HG03439 (cell line): Measurements from ENCODE around the gene NPC2.

Experiments used
- ATAC-seq: cut with Tn5 transposase; IDR thresholded peaks from one replicate; pipeline ENCODE4 v1.9.1; 2021; ENCODE audit warnings: mild to moderate bottlenecking, moderate library complexity; ENCODE audit not compliant: unreplicated experiment

The NPC2 gene

GRCh38 chr14:74503938-74504335, 10.8 kb upstream of the NPC2 start:
- ATAC-seq: no peak

- ATAC-seq: no peak
Measured at GRCh38 chr14:74503291-74503937, 10.3 kb upstream of the NPC2 start.

GRCh38 chr14:74502236-74503019, 9.3 kb upstream of the NPC2 start:
- ATAC-seq: no peak

- ATAC-seq: no peak
Measured at GRCh38 chr14:74501691-74502090, 8.6 kb upstream of the NPC2 start.

- no peak for ATAC-seq
Measured at GRCh38 chr14:74501135-74501614, 8.1 kb upstream of the NPC2 start.

- no peak for ATAC-seq
Measured at GRCh38 chr14:74500417-74501134, 7.5 kb upstream of the NPC2 start.

GRCh38 chr14:74495356-74495755, 2.3 kb upstream of the NPC2 start:
- no peak for ATAC-seq

- ATAC-seq: peak; percentile 88
Measured at GRCh38 chr14:74493343-74494261, 497 bp upstream of the NPC2 start, which contains the start of gene ISCA2. ISCA2 (plus strand) TSS chr14:74493765; CDS start chr14:74493775, 10 bp downstream.

- ATAC-seq: no peak
Measured at GRCh38 chr14:74491956-74492775, 939 bp downstream of the NPC2 start.

GRCh38 chr14:74490486-74490885, 2.6 kb downstream of the NPC2 start:
- no peak for ATAC-seq

GRCh38 chr14:74488786-74489397, 4.2 kb downstream of the NPC2 start:
- no peak for ATAC-seq

GRCh38 chr14:74486164-74486563, 6.9 kb downstream of the NPC2 start:
- no peak for ATAC-seq

- no peak for ATAC-seq
Measured at GRCh38 chr14:74483321-74483720, 9.8 kb downstream of the NPC2 start.

- ATAC-seq: no peak
Measured at GRCh38 chr14:74482571-74482970, 10.5 kb downstream of the NPC2 start.

GRCh38 chr14:74480046-74480445, 13.1 kb downstream of the NPC2 start:
- ATAC-seq: no peak

GRCh38 chr14:74478996-74479635, 14.0 kb downstream of the NPC2 start:
- ATAC-seq: no peak

- ATAC-seq: no peak
Measured at GRCh38 chr14:74476607-74477006, 16.5 kb downstream of the NPC2 start.

- no peak for ATAC-seq
Measured at GRCh38 chr14:74476107-74476506, 17.0 kb downstream of the NPC2 start.

- ATAC-seq: no peak
Measured at GRCh38 chr14:74475678-74476077, 17.4 kb downstream of the NPC2 start.
